Kidney capillary endothelial cell (primary cell): ENCODE results near the gene UPF3B.
A peak's percentile ranks its signal among the peaks of the same experiment; 100 is the strongest.
"Not testable (repeated sequence)": the region's sequence is repeated elsewhere in the genome, so short reads cannot be mapped to it uniquely, and the experiment has no call there.

Experiments
- DNase-seq: peaks from one replicate; pipeline ENCODE4 v3.0.0-alpha.2; 2018; ENCODE audit warnings: low spot score

Gene UPF3B

GRCh38 chrX:119852382-119853353 lies at the start of gene UPF3B:
Gene UPF3B, minus strand, starts transcription at chrX:119852963. Its CDS starts 35 bp downstream, at chrX:119852928.
- peak; percentile 79 for DNase-seq

- no peak for DNase-seq
These were observed 48.2 kb upstream of the UPF3B start for GRCh38 chrX:119900976-119901375.

- no peak for DNase-seq
These were observed 46.4 kb upstream of the UPF3B start for GRCh38 chrX:119899125-119899524.

- DNase-seq = no peak
These were observed 43.1 kb upstream of the UPF3B start, which contains the start of gene AKAP14 for GRCh38 chrX:119895843-119896326. Gene AKAP14, plus strand, starts transcription at chrX:119895893. Its CDS starts 7,331 bp downstream, at chrX:119903224.

GRCh38 chrX:119891961-119892692 lies 39.4 kb upstream of the UPF3B start:
- not testable (repeated sequence) for DNase-seq

GRCh38 chrX:119890626-119891025 lies 37.9 kb upstream of the UPF3B start:
- DNase-seq = not testable (repeated sequence)

GRCh38 chrX:119887721-119888425 lies 35.1 kb upstream of the UPF3B start:
- peak; percentile 16 for DNase-seq

- no peak for DNase-seq
These were observed 33.0 kb upstream of the UPF3B start for GRCh38 chrX:119885554-119886428.

- peak; percentile 33 for DNase-seq
These were observed 28.0 kb upstream of the UPF3B start for GRCh38 chrX:119880552-119881437.

- no peak for DNase-seq
These were observed 27.3 kb upstream of the UPF3B start for GRCh38 chrX:119880076-119880475.

GRCh38 chrX:119878740-119879139 lies 26.0 kb upstream of the UPF3B start:
- no peak for DNase-seq

- DNase-seq = peak; percentile 52
These were observed 19.0 kb upstream of the UPF3B start, which contains the start of the genes NDUFA1 and RNF113A for GRCh38 chrX:119871599-119872395. Gene NDUFA1, plus strand, starts transcription at chrX:119871832. Its CDS starts 80 bp downstream, at chrX:119871912. Gene RNF113A, minus strand, starts transcription at chrX:119871733. Its CDS starts 120 bp downstream, at chrX:119871613.

GRCh38 chrX:119871245-119871598 lies 18.5 kb upstream of the UPF3B start:
- no peak for DNase-seq

GRCh38 chrX:119870626-119871131 lies 17.9 kb upstream of the UPF3B start:
- peak; percentile 30 for DNase-seq

GRCh38 chrX:119853444-119853843 lies 681 bp upstream of the UPF3B start:
- no peak for DNase-seq

GRCh38 chrX:119833905-119834304 lies 18.9 kb downstream of the UPF3B start:
- DNase-seq = no peak

- DNase-seq = no peak
These were observed 24.3 kb downstream of the UPF3B start for GRCh38 chrX:119828446-119828845.

- peak; percentile 48 for DNase-seq
These were observed 26.3 kb downstream of the UPF3B start for GRCh38 chrX:119826399-119826959.
